Trophoblast cell (in vitro differentiated cells and primary cell): ENCODE data around the gene TLDC2.

Source experiments
- DNase-seq, 2 donors: peaks; one replicate each; pipeline ENCODE4 v3.0.0-alpha.2; 2016
- H2AFZ ChIP-seq: 2 replicates; pipeline ENCODE4 v1.6.1; 2013; ENCODE audit warnings: low read length, moderate library complexity, mild to moderate bottlenecking; ENCODE audit not compliant: insufficient read depth, poor library complexity
- H2AK5ac ChIP-seq: 2 replicates; pipeline ENCODE4 v1.6.1; 2013; ENCODE audit warnings: mild to moderate bottlenecking, low read length
- H2BK120ac ChIP-seq: 2 replicates; pipeline ENCODE4 v1.6.1; 2013; ENCODE audit warnings: low read length, mild to moderate bottlenecking, moderate library complexity; ENCODE audit not compliant: insufficient read depth, poor library complexity
- H2BK12ac ChIP-seq: 2 replicates; pipeline ENCODE4 v1.6.1; 2013; ENCODE audit warnings: mild to moderate bottlenecking, low read length, moderate library complexity
- H2BK5ac ChIP-seq: 2 replicates; pipeline ENCODE4 v1.6.1; 2013; ENCODE audit warnings: low read length, low read depth, moderate library complexity, mild to moderate bottlenecking; ENCODE audit not compliant: poor library complexity
- H3K14ac ChIP-seq: 2 replicates; pipeline ENCODE4 v1.6.1; 2013; ENCODE audit warnings: mild to moderate bottlenecking, low read length
- H3K18ac ChIP-seq: 2 replicates; pipeline ENCODE4 v1.6.1; 2013; ENCODE audit warnings: mild to moderate bottlenecking, low read length
- H3K23ac ChIP-seq: 2 replicates; pipeline ENCODE4 v1.6.1; 2013; ENCODE audit warnings: low read length
- H3K27ac ChIP-seq: 2 replicates; pipeline ENCODE4 v1.5.1; 2013; ENCODE audit warnings: low read depth, mild to moderate bottlenecking, inconsistent platforms, low read length, moderate library complexity
- H3K27me3 ChIP-seq: 2 replicates; pipeline ENCODE4 v1.6.1; 2013; ENCODE audit warnings: inconsistent platforms, mild to moderate bottlenecking, low read length, moderate library complexity; ENCODE audit not compliant: insufficient read depth
- H3K36me3 ChIP-seq, 2 experiments: 1 replicate in 1 of 2; 2 replicates in 1 of 2; pipeline ENCODE4 v1.6.1; 2013; ENCODE audit warnings: low read length in 2 of 2, mild to moderate bottlenecking in 2 of 2, moderate library complexity in 1 of 2; ENCODE audit not compliant: insufficient read depth in 2 of 2, control insufficient read depth in 1 of 2
- H3K4ac ChIP-seq: 2 replicates; pipeline ENCODE4 v1.6.1; 2013; ENCODE audit warnings: low read depth, mild to moderate bottlenecking, low read length, moderate library complexity
- H3K4me1 ChIP-seq, 2 experiments: 1 replicate in 1 of 2; 2 replicates in 1 of 2; pipeline ENCODE4 v1.6.1; 2013; ENCODE audit warnings: low read length in 2 of 2, mild to moderate bottlenecking in 2 of 2, moderate library complexity in 1 of 2; ENCODE audit not compliant: insufficient read depth in 2 of 2, control insufficient read depth in 1 of 2
- H3K4me2 ChIP-seq: 2 replicates; pipeline ENCODE4 v1.6.1; 2013; ENCODE audit warnings: inconsistent platforms, mild to moderate bottlenecking, low read length, moderate library complexity
- H3K4me3 ChIP-seq: 2 replicates; pipeline ENCODE4 v1.5.1; 2013; ENCODE audit warnings: mild to moderate bottlenecking, low read depth, low read length, inconsistent platforms
- H3K79me1 ChIP-seq: one replicate; pipeline ENCODE4 v1.6.1; 2013; ENCODE audit warnings: low read length
- H3K79me2 ChIP-seq: 2 replicates; pipeline ENCODE4 v1.6.1; 2013; ENCODE audit warnings: low read length, mild to moderate bottlenecking; ENCODE audit not compliant: control insufficient read depth, insufficient read depth, poor library complexity
- H3K9ac ChIP-seq: 2 replicates; pipeline ENCODE4 v1.6.1; 2013; ENCODE audit warnings: mild to moderate bottlenecking, low read length
- H3K9me3 ChIP-seq: 2 replicates; pipeline ENCODE4 v1.6.1; 2013; ENCODE audit warnings: low read depth, mild to moderate bottlenecking, control low read depth, inconsistent platforms, low read length; ENCODE audit not compliant: insufficient read depth
- H4K12ac ChIP-seq: 2 replicates; pipeline ENCODE4 v1.6.1; 2013; ENCODE audit warnings: low read depth, mild to moderate bottlenecking, low read length, moderate library complexity
- H4K8ac ChIP-seq: 2 replicates; pipeline ENCODE4 v1.6.1; 2013; ENCODE audit warnings: low read depth, mild to moderate bottlenecking, low read length, moderate library complexity
- H4K91ac ChIP-seq: one replicate; pipeline ENCODE4 v1.6.1; 2013; ENCODE audit warnings: low read depth, mild to moderate bottlenecking, low read length, moderate library complexity
- WGBS: extraction: QIAGEN DNeasy Blood & Tissue Kit; methylation state at CpG from one replicate; pipeline ENCODE4 v1.1.7; 2013; ENCODE audit warnings: missing lambda C conversion rate; ENCODE audit not compliant: insufficient read length, insufficient coverage; ENCODE audit errors: extremely low coverage; 5-methylcytosine and 5-hydroxymethylcytosine counted together

Gene TLDC2

GRCh38 chr20:36852187-36852586, 23.8 kb upstream of the TLDC2 start:
- H2AFZ ChIP-seq: no peak overlapping the region
- no peak overlapping the region for H2BK120ac ChIP-seq
- H2BK5ac ChIP-seq: no peak overlapping the region
- H3K36me3 ChIP-seq: peaks cover 0 to 2% of the 10 kb centered on the region in 2 experiments
- no CpG with 5 or more reads among the region's 12 CpGs for WGBS
- H3K27ac ChIP-seq: no peak overlapping the region
- no peak overlapping the region for H3K4me3 ChIP-seq
- H3K23ac ChIP-seq: no peak overlapping the region
- H2AK5ac ChIP-seq: no peak overlapping the region
- no peak overlapping the region for H2BK12ac ChIP-seq
- H3K9ac ChIP-seq: no peak overlapping the region
- H3K18ac ChIP-seq: no peak overlapping the region
- no peak overlapping the region for H3K14ac ChIP-seq
- H3K9me3 ChIP-seq: peaks cover 1% of the 10 kb centered on the region
- no peaks in the 10 kb centered on the region for H3K79me2 ChIP-seq
- peaks cover 13 to 20% of the 10 kb centered on the region in 2 experiments for H3K4me1 ChIP-seq
- no peaks in the 10 kb centered on the region for H3K27me3 ChIP-seq
- H3K4me2 ChIP-seq: no peak overlapping the region
- H4K91ac ChIP-seq: no peak overlapping the region
- no peaks in the 10 kb centered on the region for H3K79me1 ChIP-seq
- H4K12ac ChIP-seq: peak overlapping the region; percentile 12
- no peak overlapping the region for H3K4ac ChIP-seq
- no peak for DNase-seq
- no peak overlapping the region for H4K8ac ChIP-seq

GRCh38 chr20:36854348-36855240, 21.3 kb upstream of the TLDC2 start:
- H3K27ac ChIP-seq: no peak overlapping the region
- no peak for DNase-seq
- no peaks in the 10 kb centered on the region for H3K79me1 ChIP-seq
- H4K91ac ChIP-seq: no peak overlapping the region
- no peak overlapping the region for H3K4me3 ChIP-seq
- H3K9me3 ChIP-seq: no peaks in the 10 kb centered on the region
- H3K9ac ChIP-seq: no peak overlapping the region
- H3K36me3 ChIP-seq: peaks cover 2 to 4% of the 10 kb centered on the region in 2 experiments
- no peak overlapping the region for H2BK5ac ChIP-seq
- H2BK12ac ChIP-seq: no peak overlapping the region
- H4K8ac ChIP-seq: no peak overlapping the region
- H3K79me2 ChIP-seq: no peaks in the 10 kb centered on the region
- no peak overlapping the region for H3K4me2 ChIP-seq
- peaks cover 5 to 11% of the 10 kb centered on the region in 2 experiments for H3K4me1 ChIP-seq
- no peak overlapping the region for H2AFZ ChIP-seq
- H3K18ac ChIP-seq: no peak overlapping the region
- H2BK120ac ChIP-seq: no peak overlapping the region
- H2AK5ac ChIP-seq: no peak overlapping the region
- WGBS: no CpG with 5 or more reads among the region's 21 CpGs
- no peak overlapping the region for H3K4ac ChIP-seq
- no peak overlapping the region for H4K12ac ChIP-seq
- no peaks in the 10 kb centered on the region for H3K27me3 ChIP-seq
- H3K14ac ChIP-seq: no peak overlapping the region
- H3K23ac ChIP-seq: no peak overlapping the region

GRCh38 chr20:36855241-36855657, 20.7 kb upstream of the TLDC2 start:
- no peak overlapping the region for H2AK5ac ChIP-seq
- no peak overlapping the region for H3K14ac ChIP-seq
- no peak overlapping the region for H2AFZ ChIP-seq
- H2BK5ac ChIP-seq: no peak overlapping the region
- no peak overlapping the region for H3K9ac ChIP-seq
- peaks cover 2 to 4% of the 10 kb centered on the region in 2 experiments for H3K36me3 ChIP-seq
- no peak overlapping the region for H3K4me2 ChIP-seq
- H3K79me2 ChIP-seq: no peaks in the 10 kb centered on the region
- H3K4me1 ChIP-seq: peaks cover 5 to 11% of the 10 kb centered on the region in 2 experiments
- H3K23ac ChIP-seq: no peak overlapping the region
- H4K91ac ChIP-seq: no peak overlapping the region
- H3K4me3 ChIP-seq: no peak overlapping the region
- no peaks in the 10 kb centered on the region for H3K79me1 ChIP-seq
- no peak overlapping the region for H2BK120ac ChIP-seq
- no peak overlapping the region for H4K12ac ChIP-seq
- no peaks in the 10 kb centered on the region for H3K9me3 ChIP-seq
- no peak overlapping the region for H3K4ac ChIP-seq
- H3K27me3 ChIP-seq: no peaks in the 10 kb centered on the region
- no CpG with 5 or more reads among the region's 7 CpGs for WGBS
- no peak for DNase-seq
- no peak overlapping the region for H2BK12ac ChIP-seq
- H3K18ac ChIP-seq: no peak overlapping the region
- no peak overlapping the region for H4K8ac ChIP-seq
- H3K27ac ChIP-seq: no peak overlapping the region

- Histone ChIP-seq H3K4me2 (no peak overlapping the region), H3K79me2 (no peaks in the 10 kb centered on the region), H2AFZ (no peak overlapping the region), H3K36me3 (peaks cover 4% of the 10 kb centered on the region in 2 experiments), H3K4ac (no peak overlapping the region), H3K4me3 (no peak overlapping the region), H3K9ac (no peak overlapping the region), H4K8ac (no peak overlapping the region), H2BK120ac (no peak overlapping the region), H3K14ac (no peak overlapping the region), H3K27me3 (no peaks in the 10 kb centered on the region), H3K18ac (no peak overlapping the region), H2AK5ac (no peak overlapping the region), H2BK12ac (no peak overlapping the region), H3K4me1 (peaks cover 5 to 11% of the 10 kb centered on the region in 2 experiments), H4K91ac (no peak overlapping the region), H3K9me3 (no peaks in the 10 kb centered on the region), H3K23ac (no peak overlapping the region), H2BK5ac (no peak overlapping the region), H3K79me1 (no peaks in the 10 kb centered on the region), H4K12ac (no peak overlapping the region), H3K27ac (no peak overlapping the region)
- DNase-seq: no peak
- no CpG with 5 or more reads among the region's 3 CpGs for WGBS
These were observed 19.7 kb upstream of the TLDC2 start for GRCh38 chr20:36856195-36856594.
